Measurements from ENCODE around the gene DMAC2.

- TF ChIP-seq CTCF (IDR thresholded peaks at IDR 0.05) (no peak), POLR2A (IDR thresholded peaks at IDR 0.05) (no peak)
Measured at GRCh38 chr19:41402010-41402409, 37.7 kb downstream of the DMAC2 start.

Measured in right lobe of liver (tissue), 4 donors.